CD4-positive, alpha-beta memory T cell (primary cell): ENCODE measurements around the gene MARF1. TPM values are rescaled to one million over a fixed set of nuclear protein-coding genes. Genes with fewer than 3 reads are reported as not detected.
"Not testable (repeated sequence)": the region's sequence is repeated elsewhere in the genome, so short reads cannot be mapped to it uniquely, and the experiment has no call there.

Source experiments
- CTCF ChIA-PET: fragments of 350-600 bp; sonication (Branson Sonifier 250); formaldehyde crosslinking; loops from one replicate; lab custom pipeline; 2021; ENCODE audit warnings: inconsistent platforms; ENCODE audit not compliant: partially characterized antibody; lab: Charles Lee
- POLR2A ChIA-PET: fragments of 350-600 bp; sonication (Branson Sonifier 250); formaldehyde crosslinking; loops from one replicate; lab custom pipeline; 2021; ENCODE audit not compliant: partially characterized antibody; lab: Charles Lee
- DNase-seq, 5 donors: peaks; one replicate each; pipeline versions ENCODE4 v3.0.0 to v3.0.0-alpha.2; 2020 to 2022; ENCODE audit warnings: mixed read lengths in 1 of 5
- H3K27ac ChIP-seq: one replicate; pipeline ENCODE4 v1.7.0; 2013; ENCODE audit warnings: low read depth, low read length
- H3K27me3 ChIP-seq: 2 replicates; pipeline ENCODE4 v1.7.0; 2013; ENCODE audit warnings: mild to moderate bottlenecking, low read length, moderate library complexity; ENCODE audit not compliant: insufficient read depth
- H3K36me3 ChIP-seq: 2 replicates; pipeline ENCODE4 v1.7.0; 2013; ENCODE audit warnings: mild to moderate bottlenecking, low read length, moderate library complexity; ENCODE audit not compliant: insufficient read depth
- H3K4me1 ChIP-seq: 2 replicates; pipeline ENCODE4 v1.7.0; 2013; ENCODE audit warnings: mild to moderate bottlenecking, low read length, moderate library complexity; ENCODE audit not compliant: insufficient read depth
- H3K4me3 ChIP-seq, 2 donors: one replicate each; pipeline ENCODE4 v1.7.0; 2013; ENCODE audit warnings: low read length in 2 of 2, mild to moderate bottlenecking in 1 of 2
- H3K9me3 ChIP-seq, 2 donors: one replicate each; pipeline ENCODE4 v1.7.0; 2013; ENCODE audit warnings: low read length in 2 of 2, control low read depth in 1 of 2; ENCODE audit not compliant: control insufficient read depth in 1 of 2
- H3K27ac Mint-ChIP-seq, 7 donors: one replicate each; pipeline ENCODE4 v1.8.0; 2020 to 2021; ENCODE audit warnings: mixed read lengths in 7 of 7, mild to moderate bottlenecking in 6 of 7, inconsistent platforms in 3 of 7, moderate library complexity in 3 of 7
- H3K27me3 Mint-ChIP-seq, 2 donors: one replicate each; pipeline ENCODE4 v1.8.0; 2020 to 2021; ENCODE audit warnings: mixed read lengths in 2 of 2
- H3K36me3 Mint-ChIP-seq, 2 donors: one replicate each; pipeline ENCODE4 v1.8.0; 2020 to 2021; ENCODE audit warnings: mixed read lengths in 2 of 2, inconsistent platforms in 1 of 2, mild to moderate bottlenecking in 1 of 2
- H3K4me1 Mint-ChIP-seq, 4 donors: one replicate each; pipeline ENCODE4 v1.8.0; 2020 to 2021; ENCODE audit warnings: mixed read lengths in 4 of 4, mild to moderate bottlenecking in 1 of 4
- H3K4me3 Mint-ChIP-seq, 8 donors: one replicate each; pipeline ENCODE4 v1.8.0; 2020 to 2021; ENCODE audit warnings: mixed read lengths in 8 of 8, mild to moderate bottlenecking in 7 of 8, moderate library complexity in 6 of 8, inconsistent platforms in 3 of 8
- H3K9me3 Mint-ChIP-seq, 8 donors: one replicate each; pipeline ENCODE4 v1.8.0; 2020 to 2021; ENCODE audit warnings: mixed read lengths in 8 of 8, mild to moderate bottlenecking in 5 of 8, inconsistent platforms in 3 of 8, moderate library complexity in 1 of 8
- intact Hi-C: fragments of 100-400 bp; cut with micrococcal nuclease; formaldehyde crosslinking; loops from one replicate; pipeline ENCODE4 v1.15.1; 2023
- polyA plus RNA-seq, 2 donors: library from polyadenylated mRNA; unstranded; fragments of 300-500 nt; fragmentation: Illumina TruSeq; gene quantifications; one replicate each; pipeline ENCODE4 v1.2.3, GENCODE V29; 2021
- total RNA-seq, 2 experiments: library from RNA; stranded (reverse); gene quantifications; one replicate each; pipeline ENCODE4 v1.2.3, GENCODE V29; 2021

MARF1 gene
- total and polyA plus RNA-seq, 4 experiments from 2014 or later: 6.8 to 235 (median 121) TPM

- peaks cover 0 to 4% (median 0%) of the 10 kb centered on the region in 4 donors for H3K4me1 Mint-ChIP-seq
- no peak for DNase-seq
- H3K27ac ChIP-seq: no peak overlapping the region
- ChIA-PET POLR2A (no interaction called here), CTCF (no interaction called here)
- intact Hi-C loops: no loop called here
- no peaks in the 10 kb centered on the region for H3K9me3 ChIP-seq
- H3K9me3 Mint-ChIP-seq: no peaks in the 10 kb centered on the region
- H3K27ac Mint-ChIP-seq: peak overlapping the region in 1 of 7 donors; percentile 29
- H3K27me3 ChIP-seq: no peaks in the 10 kb centered on the region
- peak overlapping the region in 1 of 8 donors; percentile 57 for H3K4me3 Mint-ChIP-seq
- H3K36me3 Mint-ChIP-seq: no peaks in the 10 kb centered on the region
- no peaks in the 10 kb centered on the region for H3K4me1 ChIP-seq
- no peak overlapping the region for H3K4me3 ChIP-seq
- H3K27me3 Mint-ChIP-seq: no peaks in the 10 kb centered on the region
- no peaks in the 10 kb centered on the region for H3K36me3 ChIP-seq
Observed at GRCh38 chr16:15575293-15576049, 67.5 kb downstream of the MARF1 start.

GRCh38 chr16:15574614-15574948, 68.4 kb downstream of the MARF1 start:
- Histone ChIP-seq H3K4me1 (no peaks in the 10 kb centered on the region), H3K4me3 (no peak overlapping the region), H3K36me3 (no peaks in the 10 kb centered on the region), H3K27me3 (no peaks in the 10 kb centered on the region), H3K27ac (no peak overlapping the region), H3K9me3 (no peaks in the 10 kb centered on the region)
- no peaks in the 10 kb centered on the region for H3K9me3 Mint-ChIP-seq
- ChIA-PET CTCF (no interaction called here), POLR2A (interaction anchor here (0.9 kb wide), 1 partner anchor 16 kb away, joined by 4 read pairs; no protein-coding TSS in a partner anchor)
- H3K36me3 Mint-ChIP-seq: no peaks in the 10 kb centered on the region
- H3K4me1 Mint-ChIP-seq: peaks cover 0 to 4% (median 0%) of the 10 kb centered on the region in 4 donors
- intact Hi-C loops: no loop called here
- H3K27ac Mint-ChIP-seq: no peak overlapping the region
- no peak overlapping the region for H3K4me3 Mint-ChIP-seq
- H3K27me3 Mint-ChIP-seq: no peaks in the 10 kb centered on the region
- DNase-seq: no peak

GRCh38 chr16:15573896-15574613, 68.9 kb downstream of the MARF1 start:
- CTCF ChIA-PET, intact Hi-C loops: not testable (repeated sequence)
- POLR2A ChIA-PET: interaction anchor here (0.9 kb wide), 1 partner anchor 16 kb away, joined by 4 read pairs; no protein-coding TSS in a partner anchor

GRCh38 chr16:15573274-15573895, 69.6 kb downstream of the MARF1 start:
- POLR2A ChIA-PET: no interaction called here
- H3K4me1 Mint-ChIP-seq: peaks cover 0 to 4% (median 0%) of the 10 kb centered on the region in 4 donors
- H3K4me3 ChIP-seq: no peak overlapping the region
- no peak overlapping the region for H3K27ac Mint-ChIP-seq
- no peaks in the 10 kb centered on the region for H3K27me3 Mint-ChIP-seq
- no peak for DNase-seq
- H3K9me3 ChIP-seq: no peaks in the 10 kb centered on the region
- CTCF ChIA-PET: no interaction called here
- no peaks in the 10 kb centered on the region for H3K27me3 ChIP-seq
- H3K4me3 Mint-ChIP-seq: no peak overlapping the region
- H3K27ac ChIP-seq: no peak overlapping the region
- H3K4me1 ChIP-seq: no peaks in the 10 kb centered on the region
- no peaks in the 10 kb centered on the region for H3K9me3 Mint-ChIP-seq
- H3K36me3 Mint-ChIP-seq: no peaks in the 10 kb centered on the region
- no peaks in the 10 kb centered on the region for H3K36me3 ChIP-seq
- intact Hi-C loops: no loop called here

More at GRCh38 chr16:15573896-15574613, 68.9 kb downstream of the MARF1 start:
- H3K4me1 ChIP-seq, H3K36me3 Mint-ChIP-seq, H3K27me3 ChIP-seq, H3K4me1 Mint-ChIP-seq, H3K4me3 Mint-ChIP-seq, H3K27me3 Mint-ChIP-seq, DNase-seq, H3K9me3 Mint-ChIP-seq, H3K27ac ChIP-seq, H3K9me3 ChIP-seq, H3K36me3 ChIP-seq, H3K27ac Mint-ChIP-seq, H3K4me3 ChIP-seq: not testable (repeated sequence)

- POLR2A ChIA-PET: no interaction called here
- CTCF ChIA-PET: no interaction called here
Observed at GRCh38 chr16:15572329-15573001, 70.5 kb downstream of the MARF1 start.

GRCh38 chr16:15571557-15571956, 71.4 kb downstream of the MARF1 start:
- intact Hi-C loops: no loop called here
- Mint-ChIP-seq H3K27ac (no peak overlapping the region), H3K4me1 (peaks cover 0 to 4% (median 0%) of the 10 kb centered on the region in 4 donors), H3K27me3 (no peaks in the 10 kb centered on the region), H3K4me3 (no peak overlapping the region), H3K9me3 (no peaks in the 10 kb centered on the region), H3K36me3 (no peaks in the 10 kb centered on the region)
- Histone ChIP-seq H3K27me3 (no peaks in the 10 kb centered on the region), H3K4me1 (no peaks in the 10 kb centered on the region), H3K36me3 (no peaks in the 10 kb centered on the region), H3K4me3 (no peak overlapping the region), H3K9me3 (no peaks in the 10 kb centered on the region), H3K27ac (no peak overlapping the region)
- POLR2A ChIA-PET: no interaction called here
- CTCF ChIA-PET: no interaction called here
- no peak for DNase-seq

More at GRCh38 chr16:15572329-15573001, 70.5 kb downstream of the MARF1 start:
- H3K4me1 Mint-ChIP-seq: peaks cover 0 to 4% (median 0%) of the 10 kb centered on the region in 4 donors
- DNase-seq: no peak
- Histone ChIP-seq H3K4me1 (no peaks in the 10 kb centered on the region), H3K36me3 (no peaks in the 10 kb centered on the region), H3K27ac (no peak overlapping the region), H3K4me3 (no peak overlapping the region), H3K9me3 (no peaks in the 10 kb centered on the region), H3K27me3 (no peaks in the 10 kb centered on the region)
- H3K27ac Mint-ChIP-seq: no peak overlapping the region
- H3K9me3 Mint-ChIP-seq: no peaks in the 10 kb centered on the region
- no peaks in the 10 kb centered on the region for H3K27me3 Mint-ChIP-seq
- no peak overlapping the region for H3K4me3 Mint-ChIP-seq
- no peaks in the 10 kb centered on the region for H3K36me3 Mint-ChIP-seq
- intact Hi-C loops: no loop called here

- H3K27ac ChIP-seq, POLR2A ChIA-PET: not testable (repeated sequence)
Observed at GRCh38 chr16:15570666-15571065, 72.3 kb downstream of the MARF1 start.

More at GRCh38 chr16:15570666-15571065, 72.3 kb downstream of the MARF1 start:
- intact Hi-C loops, H3K4me3 ChIP-seq, H3K4me3 Mint-ChIP-seq, H3K36me3 ChIP-seq, DNase-seq, H3K36me3 Mint-ChIP-seq, H3K4me1 Mint-ChIP-seq, CTCF ChIA-PET, H3K4me1 ChIP-seq, H3K9me3 ChIP-seq, H3K27ac Mint-ChIP-seq, H3K9me3 Mint-ChIP-seq, H3K27me3 ChIP-seq, H3K27me3 Mint-ChIP-seq: not testable (repeated sequence)
